SK-N-SH treated with all-trans-retinoic acid at 6 μM for 48 hours (cell line): ENCODE data around the gene TOMM40.

Experiments used
- ATAC-seq: fragments of 200-7000 bp; cut with Tn5 transposase; 3 replicates; pipeline ENCODE4 v1.9.1; 2020; ENCODE audit warnings: mild to moderate bottlenecking, moderate library complexity
- ARNTL ChIP-seq: fragments of 450-650 bp; formaldehyde crosslinking; IDR thresholded peaks from 2 replicates; pipeline ENCODE4 v1.5.0; 2020; ENCODE audit warnings: low read depth, mild to moderate bottlenecking, moderate library complexity, borderline replicate concordance
- CSDC2 ChIP-seq: fragments of 250-450 bp; sonication (Bioruptor Pico); IDR thresholded peaks from 2 replicates; pipeline ENCODE4 v1.5.0; 2020; ENCODE audit warnings: mild to moderate bottlenecking, moderate library complexity
- ESRRG ChIP-seq: fragments of 250-450 bp; sonication (Bioruptor Pico); IDR thresholded peaks from 2 replicates; pipeline ENCODE4 v1.6.1; 2021; ENCODE audit warnings: mild to moderate bottlenecking
- GLIS3 ChIP-seq: fragments of 250-450 bp; sonication (Bioruptor Pico); IDR thresholded peaks from 2 replicates; pipeline ENCODE4 v1.5.0; 2020; ENCODE audit warnings: mild to moderate bottlenecking, moderate library complexity
- ISL1 ChIP-seq: fragments of 250-450 bp; sonication (Bioruptor Pico); IDR thresholded peaks from 2 replicates; pipeline ENCODE4 v2.1.2; 2022; ENCODE audit warnings: mild to moderate bottlenecking, moderate library complexity
- PATZ1 ChIP-seq: fragments of 250-450 bp; sonication (Bioruptor Pico); IDR thresholded peaks from 2 replicates; pipeline ENCODE4 v1.8.0; 2020; ENCODE audit warnings: mild to moderate bottlenecking, moderate library complexity, borderline replicate concordance
- PPARA ChIP-seq: fragments of 250-450 bp; sonication (Bioruptor Pico); IDR thresholded peaks from 2 replicates; pipeline ENCODE4 v1.5.0; 2020; ENCODE audit warnings: mild to moderate bottlenecking, borderline replicate concordance
- RARB ChIP-seq: fragments of 250-450 bp; sonication (Bioruptor Pico); IDR thresholded peaks from 2 replicates; pipeline ENCODE4 v1.8.0; 2021; ENCODE audit warnings: mild to moderate bottlenecking, moderate library complexity
- TCF4 ChIP-seq: fragments of 250-450 bp; sonication (Bioruptor Pico); IDR thresholded peaks from 2 replicates; pipeline ENCODE4 v1.8.0; 2021; ENCODE audit warnings: mild to moderate bottlenecking, moderate library complexity, borderline replicate concordance
- TOX ChIP-seq: fragments of 250-450 bp; sonication (Bioruptor Pico); IDR thresholded peaks from 2 replicates; pipeline ENCODE4 v1.8.0; 2021; ENCODE audit warnings: mild to moderate bottlenecking, moderate library complexity, borderline replicate concordance
- ZC3H10 ChIP-seq: fragments of 250-450 bp; sonication (Bioruptor Pico); IDR thresholded peaks from 2 replicates; pipeline ENCODE4 v1.5.1; 2021; ENCODE audit warnings: mild to moderate bottlenecking, moderate library complexity
- ZFP3 ChIP-seq: fragments of 250-450 bp; sonication (Bioruptor Pico); IDR thresholded peaks from 2 replicates; pipeline ENCODE4 v1.5.0; 2020; ENCODE audit warnings: mild to moderate bottlenecking, moderate library complexity
- ZFP30 ChIP-seq: fragments of 450-650 bp; formaldehyde crosslinking; IDR thresholded peaks from 2 replicates; pipeline ENCODE4 v1.5.0; 2022; ENCODE audit warnings: mild to moderate bottlenecking, moderate library complexity
- ZNF565 ChIP-seq: fragments of 450-650 bp; formaldehyde crosslinking; conservative IDR thresholded peaks from 2 replicates; pipeline ENCODE4 v1.5.0; 2020; ENCODE audit warnings: low read depth, mild to moderate bottlenecking, moderate library complexity
- ZNF70 ChIP-seq: fragments of 450-650 bp; formaldehyde crosslinking; IDR thresholded peaks from 2 replicates; pipeline ENCODE4 v1.5.0; 2020; ENCODE audit warnings: mild to moderate bottlenecking, moderate library complexity
- ZNF8 ChIP-seq: fragments of 450-650 bp; formaldehyde crosslinking; IDR thresholded peaks from 2 replicates; pipeline ENCODE4 v1.5.0; 2020; ENCODE audit warnings: mild to moderate bottlenecking, moderate library complexity
- TF ChIP-seq, protein P1 (sequence below): fragments of 250-450 bp; sonication (Bioruptor Pico); IDR thresholded peaks from 2 replicates; pipeline ENCODE4 v1.5.1; 2020; ENCODE audit warnings: low read depth, mild to moderate bottlenecking, moderate library complexity
- TF ChIP-seq, protein P2 (sequence below): fragments of 250-450 bp; sonication (Bioruptor Pico); IDR thresholded peaks from 2 replicates; pipeline ENCODE4 v1.5.1; 2021; ENCODE audit warnings: mild to moderate bottlenecking, moderate library complexity
- TF ChIP-seq, protein P3 (sequence below): fragments of 250-450 bp; sonication (Bioruptor Pico); IDR thresholded peaks from 2 replicates; pipeline ENCODE4 v1.8.0; 2021; ENCODE audit warnings: low read depth, mild to moderate bottlenecking, moderate library complexity, borderline replicate concordance

TOMM40 gene

DNA sequence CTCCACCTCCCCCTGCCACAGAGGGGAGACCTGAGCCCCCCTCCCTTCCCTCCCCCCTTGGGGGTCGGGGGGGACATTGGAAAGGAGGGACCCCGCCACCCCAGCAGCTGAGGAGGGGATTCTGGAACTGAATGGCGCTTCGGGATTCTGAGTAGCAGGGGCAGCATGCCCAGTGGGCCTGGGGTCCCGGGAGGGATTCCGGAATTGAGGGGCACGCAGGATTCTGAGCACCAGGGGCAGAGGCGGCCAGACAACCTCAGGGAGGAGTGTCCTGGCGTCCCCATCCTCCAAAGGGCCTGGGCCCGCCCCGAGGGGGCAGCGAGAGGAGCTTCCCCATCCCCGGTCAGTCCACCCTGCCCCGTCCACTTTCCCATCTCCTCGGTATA, 12.2 kb downstream of the TOMM40 start:
- no peak for TF ChIP-seq PATZ1 (CRISPR knock-in tag)
- no peak for TF ChIP-seq RARB (CRISPR knock-in tag)
- TF ChIP-seq TCF4 (CRISPR knock-in tag): no peak
- no peak for TF ChIP-seq ESRRG (CRISPR knock-in tag)
- no peak for TF ChIP-seq ZC3H10
- no peak for ATAC-seq

GRCh38 chr19:44903602-44904425, 12.8 kb downstream of the TOMM40 start:
- ATAC-seq: peak; percentile 78
- 0 out of 2 replicates have a peak, but pooled peaks have one; percentile 19 for TF ChIP-seq GLIS3 (CRISPR knock-in tag)
- TF ChIP-seq, protein P1, sequence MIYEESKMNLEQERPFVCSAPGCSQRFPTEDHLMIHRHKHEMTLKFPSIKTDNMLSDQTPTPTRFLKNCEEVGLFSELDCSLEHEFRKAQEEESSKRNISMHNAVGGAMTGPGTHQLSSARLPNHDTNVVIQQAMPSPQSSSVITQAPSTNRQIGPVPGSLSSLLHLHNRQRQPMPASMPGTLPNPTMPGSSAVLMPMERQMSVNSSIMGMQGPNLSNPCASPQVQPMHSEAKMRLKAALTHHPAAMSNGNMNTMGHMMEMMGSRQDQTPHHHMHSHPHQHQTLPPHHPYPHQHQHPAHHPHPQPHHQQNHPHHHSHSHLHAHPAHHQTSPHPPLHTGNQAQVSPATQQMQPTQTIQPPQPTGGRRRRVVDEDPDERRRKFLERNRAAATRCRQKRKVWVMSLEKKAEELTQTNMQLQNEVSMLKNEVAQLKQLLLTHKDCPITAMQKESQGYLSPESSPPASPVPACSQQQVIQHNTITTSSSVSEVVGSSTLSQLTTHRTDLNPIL (CRISPR knock-in tag): no peak
- no peak for TF ChIP-seq ZFP3 (CRISPR knock-in tag)
- no peak for TF ChIP-seq ZFP30
- TF ChIP-seq PPARA (CRISPR knock-in tag): no peak

DNA sequence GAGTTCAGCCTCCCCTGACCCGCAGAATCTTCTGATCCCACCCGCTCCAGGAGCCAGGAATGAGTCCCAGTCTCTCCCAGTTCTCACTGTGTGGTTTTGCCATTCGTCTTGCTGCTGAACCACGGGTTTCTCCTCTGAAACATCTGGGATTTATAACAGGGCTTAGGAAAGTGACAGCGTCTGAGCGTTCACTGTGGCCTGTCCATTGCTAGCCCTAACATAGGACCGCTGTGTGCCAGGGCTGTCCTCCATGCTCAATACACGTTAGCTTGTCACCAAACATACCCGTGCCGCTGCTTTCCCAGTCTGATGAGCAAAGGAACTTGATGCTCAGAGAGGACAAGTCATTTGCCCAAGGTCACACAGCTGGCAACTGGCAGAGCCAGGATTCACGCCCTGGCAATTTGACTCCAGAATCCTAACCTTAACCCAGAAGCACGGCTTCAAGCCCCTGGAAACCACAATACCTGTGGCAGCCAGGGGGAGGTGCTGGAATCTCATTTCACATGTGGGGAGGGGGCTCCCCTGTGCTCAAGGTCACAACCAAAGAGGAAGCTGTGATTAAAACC, 13.5 kb downstream of the TOMM40 start:
- no peak for TF ChIP-seq ZC3H10
- TF ChIP-seq ISL1 (CRISPR knock-in tag): no peak
- TF ChIP-seq ZNF8 (CRISPR knock-in tag): no peak
- no peak for TF ChIP-seq ESRRG (CRISPR knock-in tag)
- no peak for TF ChIP-seq ARNTL (CRISPR knock-in tag)
- no peak for TF ChIP-seq RARB (CRISPR knock-in tag)
- TF ChIP-seq, protein P1 (CRISPR knock-in tag): no peak
- TF ChIP-seq ZNF565 (CRISPR knock-in tag): no peak
- TF ChIP-seq TOX (CRISPR knock-in tag): no peak
- TF ChIP-seq, protein P2, sequence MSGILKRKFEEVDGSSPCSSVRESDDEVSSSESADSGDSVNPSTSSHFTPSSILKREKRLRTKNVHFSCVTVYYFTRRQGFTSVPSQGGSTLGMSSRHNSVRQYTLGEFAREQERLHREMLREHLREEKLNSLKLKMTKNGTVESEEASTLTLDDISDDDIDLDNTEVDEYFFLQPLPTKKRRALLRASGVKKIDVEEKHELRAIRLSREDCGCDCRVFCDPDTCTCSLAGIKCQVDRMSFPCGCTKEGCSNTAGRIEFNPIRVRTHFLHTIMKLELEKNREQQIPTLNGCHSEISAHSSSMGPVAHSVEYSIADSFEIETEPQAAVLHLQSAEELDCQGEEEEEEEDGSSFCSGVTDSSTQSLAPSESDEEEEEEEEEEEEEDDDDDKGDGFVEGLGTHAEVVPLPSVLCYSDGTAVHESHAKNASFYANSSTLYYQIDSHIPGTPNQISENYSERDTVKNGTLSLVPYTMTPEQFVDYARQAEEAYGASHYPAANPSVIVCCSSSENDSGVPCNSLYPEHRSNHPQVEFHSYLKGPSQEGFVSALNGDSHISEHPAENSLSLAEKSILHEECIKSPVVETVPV (CRISPR knock-in tag): no peak
- no peak for TF ChIP-seq GLIS3 (CRISPR knock-in tag)
- no peak for TF ChIP-seq ZNF70 (CRISPR knock-in tag)
- TF ChIP-seq, protein P3, sequence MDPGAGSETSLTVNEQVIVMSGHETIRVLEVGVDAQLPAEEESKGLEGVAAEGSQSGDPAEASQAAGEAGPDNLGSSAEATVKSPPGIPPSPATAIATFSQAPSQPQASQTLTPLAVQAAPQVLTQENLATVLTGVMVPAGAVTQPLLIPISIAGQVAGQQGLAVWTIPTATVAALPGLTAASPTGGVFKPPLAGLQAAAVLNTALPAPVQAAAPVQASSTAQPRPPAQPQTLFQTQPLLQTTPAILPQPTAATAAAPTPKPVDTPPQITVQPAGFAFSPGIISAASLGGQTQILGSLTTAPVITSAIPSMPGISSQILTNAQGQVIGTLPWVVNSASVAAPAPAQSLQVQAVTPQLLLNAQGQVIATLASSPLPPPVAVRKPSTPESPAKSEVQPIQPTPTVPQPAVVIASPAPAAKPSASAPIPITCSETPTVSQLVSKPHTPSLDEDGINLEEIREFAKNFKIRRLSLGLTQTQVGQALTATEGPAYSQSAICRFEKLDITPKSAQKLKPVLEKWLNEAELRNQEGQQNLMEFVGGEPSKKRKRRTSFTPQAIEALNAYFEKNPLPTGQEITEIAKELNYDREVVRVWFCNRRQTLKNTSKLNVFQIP (CRISPR knock-in tag): no peak
- TF ChIP-seq TCF4 (CRISPR knock-in tag): no peak
- TF ChIP-seq CSDC2 (CRISPR knock-in tag): no peak
- no peak for TF ChIP-seq ZFP30
- ATAC-seq: no peak
